ENCODE data around the gene MICALL1.

GRCh38 chr22:37953062-37953436 lies 47.0 kb downstream of the MICALL1 start:
- TF ChIP-seq CTCF (IDR thresholded peaks at IDR 0.05; ENCODE audit: low read depth, low read length, poor library complexity, severe bottlenecking): no peak
- 0 out of 2 replicates have a peak, but pooled peaks have one; percentile 66 for TF ChIP-seq EZH2phosphoT487 (IDR thresholded peaks at IDR 0.05; ENCODE audit: borderline replicate concordance, low read length)
